ENCODE results near the gene TSPEAR.

Gene TSPEAR

DNA sequence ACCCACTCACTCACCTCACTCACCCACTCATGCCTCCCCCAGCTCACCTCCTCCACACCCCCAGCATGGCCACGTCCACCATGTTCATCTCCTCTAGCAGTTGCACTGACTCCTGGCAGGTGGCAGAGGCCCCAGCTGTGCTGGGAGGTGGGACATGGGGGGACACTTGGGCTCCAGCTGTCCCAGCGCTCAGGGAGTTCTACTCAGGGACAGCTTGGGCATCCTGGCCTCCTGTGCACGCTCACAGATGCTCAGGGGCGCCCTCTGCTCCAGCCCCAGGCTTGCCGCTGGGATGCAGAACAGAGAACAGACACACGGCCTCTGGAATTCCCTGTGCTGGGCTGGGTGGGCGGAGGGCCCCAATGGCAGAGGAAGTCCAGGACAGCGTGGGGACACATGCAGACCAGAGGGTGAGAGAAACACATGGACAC, 94.3 kb downstream of the TSPEAR start:
- no peak overlapping the region for H3K4me3 ChIP-seq
- H3K27ac ChIP-seq = no peak overlapping the region
- TF ChIP-seq, protein P1, sequence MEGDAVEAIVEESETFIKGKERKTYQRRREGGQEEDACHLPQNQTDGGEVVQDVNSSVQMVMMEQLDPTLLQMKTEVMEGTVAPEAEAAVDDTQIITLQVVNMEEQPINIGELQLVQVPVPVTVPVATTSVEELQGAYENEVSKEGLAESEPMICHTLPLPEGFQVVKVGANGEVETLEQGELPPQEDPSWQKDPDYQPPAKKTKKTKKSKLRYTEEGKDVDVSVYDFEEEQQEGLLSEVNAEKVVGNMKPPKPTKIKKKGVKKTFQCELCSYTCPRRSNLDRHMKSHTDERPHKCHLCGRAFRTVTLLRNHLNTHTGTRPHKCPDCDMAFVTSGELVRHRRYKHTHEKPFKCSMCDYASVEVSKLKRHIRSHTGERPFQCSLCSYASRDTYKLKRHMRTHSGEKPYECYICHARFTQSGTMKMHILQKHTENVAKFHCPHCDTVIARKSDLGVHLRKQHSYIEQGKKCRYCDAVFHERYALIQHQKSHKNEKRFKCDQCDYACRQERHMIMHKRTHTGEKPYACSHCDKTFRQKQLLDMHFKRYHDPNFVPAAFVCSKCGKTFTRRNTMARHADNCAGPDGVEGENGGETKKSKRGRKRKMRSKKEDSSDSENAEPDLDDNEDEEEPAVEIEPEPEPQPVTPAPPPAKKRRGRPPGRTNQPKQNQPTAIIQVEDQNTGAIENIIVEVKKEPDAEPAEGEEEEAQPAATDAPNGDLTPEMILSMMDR (IDR thresholded peaks at IDR 0.05) = no peak
- no peak for DNase-seq (ENCODE audit: low spot score)

DNA sequence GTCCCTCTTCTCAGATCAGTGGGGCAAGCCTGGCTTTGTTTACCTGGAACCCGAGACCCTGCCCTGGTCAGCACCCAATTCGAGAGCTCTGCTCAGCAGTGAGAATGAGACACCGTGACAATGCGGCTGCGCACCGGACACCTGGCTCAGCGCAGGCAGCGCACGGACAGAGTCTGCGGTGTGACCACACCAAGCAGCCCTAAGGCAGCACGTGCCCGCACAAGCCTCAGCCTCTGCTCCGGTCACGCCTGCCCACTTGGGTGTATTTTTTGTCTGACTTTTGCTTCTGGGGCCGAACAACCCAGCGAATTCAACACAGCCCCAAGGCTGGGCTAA, 94.8 kb downstream of the TSPEAR start:
- DNase-seq (ENCODE audit: low spot score) = peak; percentile 66
- H3K4me3 ChIP-seq = no peak overlapping the region
- TF ChIP-seq, protein P1 (IDR thresholded peaks at IDR 0.05) = no peak
- no peak overlapping the region for H3K27ac ChIP-seq

DNA sequence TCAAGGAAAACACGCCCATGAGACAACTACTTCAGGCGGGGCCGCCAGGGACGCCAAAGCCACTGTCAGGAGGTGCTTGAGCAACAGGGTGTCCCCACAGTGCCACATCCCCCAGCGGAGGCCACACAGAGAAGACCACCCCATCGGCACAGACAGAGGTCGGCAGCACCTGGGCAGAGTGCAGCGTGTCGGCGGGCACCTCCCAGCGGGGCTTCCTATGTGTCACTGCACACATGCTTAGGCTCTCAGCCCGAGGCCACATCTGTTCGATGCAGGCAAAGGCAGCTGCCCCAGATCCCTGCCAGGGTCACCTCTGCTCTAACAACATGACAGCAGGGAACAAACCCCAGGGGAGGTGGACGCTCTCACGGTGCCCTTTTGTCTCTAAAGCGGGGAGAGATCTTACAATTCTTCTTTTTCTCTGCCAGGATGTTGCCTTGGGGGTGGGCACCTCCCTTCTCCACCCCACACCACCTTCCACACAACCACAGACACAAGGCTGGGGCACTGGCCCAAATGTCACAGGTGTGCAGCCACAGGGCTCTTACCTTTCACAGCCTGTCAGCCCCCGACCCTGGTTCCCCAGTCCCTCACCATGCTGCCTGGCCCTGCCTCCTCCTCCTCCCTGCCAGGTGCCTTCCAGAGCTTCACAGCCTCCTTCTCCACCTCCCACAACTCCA, 95.3 kb downstream of the TSPEAR start:
- no peak for DNase-seq (ENCODE audit: low spot score)
- Histone ChIP-seq H3K27ac (no peak overlapping the region), H3K4me3 (no peak overlapping the region)
- TF ChIP-seq, protein P1 (IDR thresholded peaks at IDR 0.05) = no peak

DNA sequence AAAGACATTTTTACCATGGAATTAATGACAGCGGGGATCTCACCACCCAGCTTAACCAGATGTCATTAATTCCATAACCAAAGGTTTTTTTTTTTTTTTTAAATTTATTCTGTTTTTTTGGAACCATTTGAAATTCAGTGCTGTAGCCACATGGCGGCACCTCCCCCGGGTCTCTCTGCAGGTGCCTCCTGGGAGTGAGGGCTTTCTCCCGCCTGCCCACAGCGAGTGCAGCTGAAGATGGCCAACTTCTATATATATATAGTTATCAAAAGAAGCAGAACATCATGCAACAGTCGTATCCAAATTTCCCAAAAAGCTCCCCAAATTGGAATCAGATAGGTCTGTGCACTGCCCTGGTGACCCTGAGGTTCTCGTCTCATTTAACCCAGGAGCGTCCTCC, 95.9 kb downstream of the TSPEAR start:
- TF ChIP-seq, protein P1 (IDR thresholded peaks at IDR 0.05) = no peak
- no peak for DNase-seq (ENCODE audit: low spot score)
- H3K27ac ChIP-seq = no peak overlapping the region
- H3K4me3 ChIP-seq = no peak overlapping the region

DNA sequence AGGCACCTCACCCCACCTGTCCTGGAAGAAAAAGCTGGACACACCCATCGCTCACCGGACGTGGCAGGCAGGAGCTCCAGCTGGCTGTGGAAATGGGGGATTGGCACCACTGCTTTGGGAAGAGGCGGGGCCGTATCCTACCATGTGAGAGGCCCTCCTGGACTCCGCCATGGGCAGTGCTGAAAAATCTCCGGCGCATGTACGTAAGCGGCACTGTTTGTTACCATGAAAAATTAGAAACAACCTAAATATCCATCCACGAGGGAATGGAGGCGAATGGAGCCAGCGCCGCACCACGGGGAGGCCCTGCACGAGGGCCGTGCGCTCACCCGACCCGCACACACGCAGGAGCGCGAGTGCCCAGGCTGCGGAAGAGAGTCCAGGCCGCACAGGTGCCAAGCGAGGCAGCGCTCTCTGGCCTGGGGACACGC, 96.4 kb downstream of the TSPEAR start:
- no peak for DNase-seq (ENCODE audit: low spot score)
- H3K4me3 ChIP-seq = no peak overlapping the region
- TF ChIP-seq, protein P1 (IDR thresholded peaks at IDR 0.05) = no peak

DNA sequence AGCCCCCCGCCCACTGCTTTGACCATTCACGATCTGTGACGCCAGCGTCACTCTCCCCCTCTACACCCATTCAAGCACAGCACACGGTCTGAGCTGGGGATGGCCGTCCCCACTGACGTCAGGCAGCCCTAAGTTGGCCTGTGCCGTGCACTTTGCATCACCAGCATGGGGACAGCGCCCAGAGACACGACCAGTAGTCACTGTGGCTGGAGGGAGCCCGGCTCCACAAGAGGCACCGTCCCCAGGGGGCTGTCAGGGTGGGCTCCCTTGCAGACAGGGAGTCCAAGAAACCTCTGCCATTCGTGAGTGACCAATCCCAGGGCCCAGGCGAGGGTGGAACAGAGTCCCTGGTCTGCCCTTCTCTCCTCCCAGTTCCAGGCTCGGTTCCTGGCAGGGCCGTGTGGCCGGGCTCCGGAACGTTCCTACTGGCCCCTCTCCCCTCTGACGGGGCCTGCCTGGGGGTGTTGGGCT, 97.2 kb downstream of the TSPEAR start:
- DNase-seq (ENCODE audit: low spot score) = no peak
- H3K27ac ChIP-seq = no peak overlapping the region
- H3K4me3 ChIP-seq = no peak overlapping the region
- TF ChIP-seq, protein P1 (IDR thresholded peaks at IDR 0.05) = no peak

More for the DNA sequence above, 96.4 kb downstream of the TSPEAR start:
- no peak overlapping the region for H3K27ac ChIP-seq
